A549 (cell line): ENCODE measurements around the gene GATB. TPM values are rescaled to one million over a fixed set of nuclear protein-coding genes. Genes with fewer than 3 reads are reported as not detected.

Experiments used
- ATAC-seq, 2 experiments: fragments of 200-7000 bp in 1 of 2; fragments of >200 bp in 1 of 2; cut with Nextera tagmentation in 1 of 2; cut with Tn5 transposase in 1 of 2; 3 replicates each; pipeline versions ENCODE4 v1.8.0 to v1.9.1; 2018 to 2020; ENCODE audit warnings: mild to moderate bottlenecking in 1 of 2, moderate library complexity in 1 of 2
- CTCF ChIA-PET: fragments of 300-600 bp; sonication (Branson Sonifier 250); formaldehyde crosslinking; extraction: SDS; loops from one replicate; lab custom pipeline; 2021; ENCODE audit warnings: antibody characterized with exemption, inconsistent platforms; lab: Yijun Ruan, JAX
- POLR2A ChIA-PET: fragments of 350-600 bp; formaldehyde crosslinking; extraction: SDS; loops from one replicate; lab custom pipeline; 2021; ENCODE audit warnings: antibody characterized with exemption, inconsistent platforms; lab: Yijun Ruan, JAX
- DNase-seq, 2 experiments: peaks; one replicate each; pipeline versions ENCODE4 v3.0.0 to v3.0.0-alpha.2; 2011 to 2016; ENCODE audit warnings: low read depth in 1 of 2, low spot score in 1 of 2
- FAIRE-seq: peaks from 2 replicates; lab custom pipeline; 2011; peaks lifted over from hg19 to GRCh38; lab: Jason Lieb, UNC
- H3K27ac ChIP-seq, 2 experiments: fragments of >200 bp; sonication (Bioruptor Twin); formaldehyde crosslinking; 3 replicates each; pipeline ENCODE4 v1.5.1; 2016 to 2017
- H3K4me1 ChIP-seq: fragments of >200 bp; sonication (Bioruptor Twin); formaldehyde crosslinking; 3 replicates; pipeline ENCODE4 v1.6.1; 2016
- H3K4me2 ChIP-seq: fragments of >200 bp; sonication (Bioruptor Twin); formaldehyde crosslinking; 3 replicates; pipeline ENCODE4 v1.6.1; 2016
- H3K4me3 ChIP-seq: fragments of >200 bp; sonication (Bioruptor Twin); formaldehyde crosslinking; 3 replicates; pipeline ENCODE4 v1.5.1; 2016
- H3K9me3 ChIP-seq: fragments of >200 bp; sonication (Bioruptor Twin); formaldehyde crosslinking; 3 replicates; pipeline ENCODE4 v1.6.1; 2016
- CBX2 ChIP-seq: fragments of 200-600 bp; sonication (generic); IDR thresholded peaks from 2 replicates; pipeline ENCODE4 v1.6.1; 2016; ENCODE audit warnings: low read depth, mild to moderate bottlenecking, borderline replicate concordance
- CBX8 ChIP-seq: fragments of 200-600 bp; sonication (generic); IDR thresholded peaks from 2 replicates; pipeline ENCODE4 v1.6.1; 2016
- CHD4 ChIP-seq: fragments of 200-600 bp; sonication (generic); IDR thresholded peaks from 2 replicates; pipeline ENCODE4 v1.6.1; 2016; ENCODE audit warnings: antibody characterized with exemption, mild to moderate bottlenecking, borderline replicate concordance
- EHF ChIP-seq: fragments of 250-450 bp; sonication (Bioruptor Pico); IDR thresholded peaks from 2 replicates; pipeline ENCODE4 v1.5.0; 2020; ENCODE audit warnings: mild to moderate bottlenecking
- EP300 ChIP-seq, 2 experiments: fragments of >200 bp; sonication (Bioruptor Twin); formaldehyde crosslinking; IDR thresholded peaks; 2 replicates in 1 of 2; 3 replicates in 1 of 2; pipeline ENCODE4 v1.6.1; 2016 to 2017
- HOXB5 ChIP-seq: fragments of 250-450 bp; sonication (Bioruptor Pico); IDR thresholded peaks from 2 replicates; pipeline ENCODE4 v1.5.0; 2020; ENCODE audit warnings: mild to moderate bottlenecking, moderate library complexity
- JUN ChIP-seq, 2 experiments: fragments of >200 bp; sonication (Bioruptor Twin); formaldehyde crosslinking; IDR thresholded peaks; 2 replicates in 1 of 2; 3 replicates in 1 of 2; pipeline ENCODE4 v1.6.1; 2016 to 2017
- MAFK ChIP-seq: fragments of 450-650 bp; IDR thresholded peaks from 2 replicates; pipeline ENCODE4 v1.6.1; 2014; ENCODE audit not compliant: partially characterized antibody
- MAZ ChIP-seq: fragments of 150-350 bp; IDR thresholded peaks from 2 replicates; pipeline ENCODE4 v1.6.1; 2014; ENCODE audit warnings: antibody characterized with exemption, low read depth, low read length, borderline replicate concordance
- MYC ChIP-seq: IDR thresholded peaks from 2 replicates; pipeline ENCODE4 v1.6.1; 2012; ENCODE audit warnings: mild to moderate bottlenecking, inconsistent platforms, low read length, improper control_type of control experiment, borderline replicate concordance
- NFE2L2 ChIP-seq: fragments of 150-350 bp; conservative IDR thresholded peaks from 2 replicates; pipeline ENCODE4 v1.6.1; 2014; ENCODE audit warnings: low read length
- PHF8 ChIP-seq: fragments of 200-600 bp; sonication (generic); IDR thresholded peaks from 2 replicates; pipeline ENCODE4 v1.6.1; 2016; ENCODE audit warnings: low read depth, mild to moderate bottlenecking, antibody characterized with exemption, moderate library complexity, borderline replicate concordance
- POLR2AphosphoS2 ChIP-seq: conservative IDR thresholded peaks from 2 replicates; pipeline ENCODE4 v1.6.1; 2012; ENCODE audit warnings: low read length, improper control_type of control experiment, inconsistent platforms
- SMC3 ChIP-seq: fragments of >200 bp; sonication (Bioruptor Twin); formaldehyde crosslinking; IDR thresholded peaks from 3 replicates; pipeline ENCODE4 v1.6.1; 2018; ENCODE audit warnings: inconsistent platforms
- TP53 ChIP-seq: fragments of 250-450 bp; sonication (Bioruptor Pico); IDR thresholded peaks from 2 replicates; pipeline ENCODE4 v1.5.0; 2021; ENCODE audit warnings: mild to moderate bottlenecking, moderate library complexity
- ZC3H11A ChIP-seq: fragments of 450-650 bp; IDR thresholded peaks from 2 replicates; pipeline ENCODE4 v1.6.1; 2014; ENCODE audit warnings: antibody characterized with exemption, mild to moderate bottlenecking
- WGBS: methylation state at CpG from one replicate; pipeline ENCODE4 v1.1.6; 2017; ENCODE audit errors: missing lambda C conversion rate; 5-methylcytosine and 5-hydroxymethylcytosine counted together
- polyA plus RNA-seq, 4 experiments: library from polyadenylated mRNA; depleted of rRNA in 3 of 4; stranded (reverse); fragments of >200 nt; fragmentation: RNase III in 1 of 4; extraction: RNeasy Plus Mini Kit Qiagen cat#74134 plus additional on column Dnase treatment in 1 of 4; gene quantifications; 2 replicates in 3 of 4; 3 replicates in 1 of 4; pipeline ENCODE4 v1.2.3, GENCODE V29; 2011 to 2017
- TF ChIP-seq, protein P1 (sequence below): IDR thresholded peaks from 2 replicates; pipeline ENCODE4 v1.6.1; 2012
- TF ChIP-seq, protein P2 (sequence below): fragments of >200 bp; sonication (Bioruptor Twin); formaldehyde crosslinking; IDR thresholded peaks from 2 replicates; pipeline ENCODE4 v1.6.1; 2016
- TF ChIP-seq, protein P3 (sequence below): fragments of 450-650 bp; IDR thresholded peaks from 2 replicates; pipeline ENCODE4 v1.6.1; 2014; ENCODE audit warnings: antibody characterized with exemption
- TF ChIP-seq, protein P4 (sequence below): fragments of 250-450 bp; sonication (Bioruptor Pico); IDR thresholded peaks from 2 replicates; pipeline ENCODE4 v1.5.0; 2021; ENCODE audit warnings: mild to moderate bottlenecking, moderate library complexity, borderline replicate concordance
- TF ChIP-seq, protein P5 (sequence below): fragments of 250-450 bp; sonication (Bioruptor Pico); IDR thresholded peaks from 2 replicates; pipeline ENCODE4 v1.5.0; 2020; ENCODE audit warnings: low read depth, mild to moderate bottlenecking, moderate library complexity

GATB gene
- polyA plus RNA-seq, 2 of the 4 experiments (the other 2 are of a cell fraction) = 12.1 to 17.8 TPM

DNA sequence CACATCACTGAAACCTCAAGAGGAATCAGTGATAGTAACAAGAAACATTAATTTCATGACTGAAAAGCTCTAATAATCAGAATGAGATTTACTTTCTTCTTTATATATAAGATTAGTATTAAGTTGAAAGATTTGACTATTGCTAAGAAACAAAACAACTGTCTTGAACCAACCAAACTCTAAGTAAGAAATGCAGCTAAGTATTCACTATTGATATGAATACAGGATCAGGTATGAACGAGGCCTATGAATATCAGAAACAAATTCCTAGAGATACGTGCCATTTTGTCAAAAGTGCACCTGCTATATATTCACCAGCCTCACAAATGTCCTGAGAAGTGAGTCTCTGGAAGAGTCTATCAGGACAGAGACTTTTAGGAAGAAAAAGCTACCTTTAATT is 32.1 kb downstream of the GATB start (continued):
- TF ChIP-seq SMC3 = no peak
- TF ChIP-seq POLR2AphosphoS2 = no peak
- TF ChIP-seq PHF8 = no peak
- no peak for TF ChIP-seq JUN (IDR thresholded peaks at IDR 0.05)
- no peak for TF ChIP-seq CBX2
- TF ChIP-seq, all 56 proteins: peak for 0

DNA sequence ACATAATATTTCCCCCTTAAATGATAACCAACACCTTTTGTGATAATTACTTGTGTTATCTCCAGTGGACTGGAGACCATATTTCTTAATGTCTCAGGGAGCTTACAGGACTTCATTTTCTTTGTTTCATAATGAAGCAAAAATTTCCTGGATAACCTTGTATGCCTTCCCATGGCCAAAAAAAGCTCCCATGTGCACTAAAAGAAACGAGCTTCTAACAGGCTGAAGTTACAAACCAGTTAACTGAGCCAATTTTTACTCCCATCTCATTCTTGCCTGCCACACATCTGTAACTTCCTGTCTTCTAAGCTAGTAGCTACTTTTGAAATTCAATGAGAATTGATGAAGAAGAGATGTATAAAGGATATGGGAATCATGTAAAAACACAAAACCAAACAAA is 32.8 kb downstream of the GATB start:
- Histone ChIP-seq H3K4me3 (no peak overlapping the region), H3K4me2 (no peak overlapping the region), H3K4me1 (peaks cover 9% of the 10 kb centered on the region), H3K9me3 (no peaks in the 10 kb centered on the region), H3K27ac (no peak overlapping the region)
- ATAC-seq (no peak), FAIRE-seq (no peak), DNase-seq (no peak)
- WGBS = 29% methylated on average over 1 of the region's 1 CpG
- TF ChIP-seq, protein P1, sequence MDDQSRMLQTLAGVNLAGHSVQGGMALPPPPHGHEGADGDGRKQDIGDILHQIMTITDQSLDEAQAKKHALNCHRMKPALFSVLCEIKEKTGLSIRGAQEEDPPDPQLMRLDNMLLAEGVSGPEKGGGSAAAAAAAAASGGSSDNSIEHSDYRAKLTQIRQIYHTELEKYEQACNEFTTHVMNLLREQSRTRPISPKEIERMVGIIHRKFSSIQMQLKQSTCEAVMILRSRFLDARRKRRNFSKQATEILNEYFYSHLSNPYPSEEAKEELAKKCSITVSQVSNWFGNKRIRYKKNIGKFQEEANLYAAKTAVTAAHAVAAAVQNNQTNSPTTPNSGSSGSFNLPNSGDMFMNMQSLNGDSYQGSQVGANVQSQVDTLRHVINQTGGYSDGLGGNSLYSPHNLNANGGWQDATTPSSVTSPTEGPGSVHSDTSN = no peak
- TF ChIP-seq, protein P2, sequence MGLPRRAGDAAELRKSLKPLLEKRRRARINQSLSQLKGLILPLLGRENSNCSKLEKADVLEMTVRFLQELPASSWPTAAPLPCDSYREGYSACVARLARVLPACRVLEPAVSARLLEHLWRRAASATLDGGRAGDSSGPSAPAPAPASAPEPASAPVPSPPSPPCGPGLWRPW = no peak
- TF ChIP-seq MAZ (no peak), CBX8 (no peak), NFE2L2 (no peak), SMC3 (no peak), MYC (no peak)
- TF ChIP-seq, protein P3, sequence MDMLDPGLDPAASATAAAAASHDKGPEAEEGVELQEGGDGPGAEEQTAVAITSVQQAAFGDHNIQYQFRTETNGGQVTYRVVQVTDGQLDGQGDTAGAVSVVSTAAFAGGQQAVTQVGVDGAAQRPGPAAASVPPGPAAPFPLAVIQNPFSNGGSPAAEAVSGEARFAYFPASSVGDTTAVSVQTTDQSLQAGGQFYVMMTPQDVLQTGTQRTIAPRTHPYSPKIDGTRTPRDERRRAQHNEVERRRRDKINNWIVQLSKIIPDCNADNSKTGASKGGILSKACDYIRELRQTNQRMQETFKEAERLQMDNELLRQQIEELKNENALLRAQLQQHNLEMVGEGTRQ = no peak
- ChIA-PET POLR2A (no interaction called here), CTCF (no interaction called here)

DNA sequence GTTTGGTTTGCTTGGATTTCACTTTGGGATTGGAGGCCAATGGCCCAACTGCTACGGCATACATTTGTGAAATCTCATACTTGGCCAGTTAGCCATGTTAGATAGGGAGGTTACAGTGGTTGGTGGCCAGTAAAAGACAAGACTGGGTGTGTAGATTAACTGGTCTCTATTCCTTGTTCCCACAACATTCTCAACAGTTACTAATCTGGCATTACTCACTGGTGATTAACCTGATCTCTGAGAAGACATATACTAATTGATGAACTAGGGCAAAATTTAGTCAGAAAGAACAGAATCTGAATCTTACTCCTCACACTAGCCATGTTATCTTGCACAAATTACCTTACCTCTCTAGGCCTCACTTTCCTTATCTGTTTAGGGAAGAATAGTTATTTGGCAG is 33.4 kb downstream of the GATB start:
- H3K4me2 ChIP-seq = no peak overlapping the region
- H3K27ac ChIP-seq = no peak overlapping the region
- POLR2A ChIA-PET = no interaction called here
- WGBS = 88% methylated on average over 1 of the region's 1 CpG
- FAIRE-seq (no peak), ATAC-seq (no peak), DNase-seq (no peak)
- CTCF ChIA-PET = no interaction called here
- no peak overlapping the region for H3K4me3 ChIP-seq
- H3K4me1 ChIP-seq = peaks cover 9% of the 10 kb centered on the region
- TF ChIP-seq HOXB5 (no peak), CBX2 (no peak), CHD4 (no peak), TP53 (no peak), MAFK (no peak), EP300 (IDR thresholded peaks at IDR 0.05) (no peak)
- TF ChIP-seq, protein P4, sequence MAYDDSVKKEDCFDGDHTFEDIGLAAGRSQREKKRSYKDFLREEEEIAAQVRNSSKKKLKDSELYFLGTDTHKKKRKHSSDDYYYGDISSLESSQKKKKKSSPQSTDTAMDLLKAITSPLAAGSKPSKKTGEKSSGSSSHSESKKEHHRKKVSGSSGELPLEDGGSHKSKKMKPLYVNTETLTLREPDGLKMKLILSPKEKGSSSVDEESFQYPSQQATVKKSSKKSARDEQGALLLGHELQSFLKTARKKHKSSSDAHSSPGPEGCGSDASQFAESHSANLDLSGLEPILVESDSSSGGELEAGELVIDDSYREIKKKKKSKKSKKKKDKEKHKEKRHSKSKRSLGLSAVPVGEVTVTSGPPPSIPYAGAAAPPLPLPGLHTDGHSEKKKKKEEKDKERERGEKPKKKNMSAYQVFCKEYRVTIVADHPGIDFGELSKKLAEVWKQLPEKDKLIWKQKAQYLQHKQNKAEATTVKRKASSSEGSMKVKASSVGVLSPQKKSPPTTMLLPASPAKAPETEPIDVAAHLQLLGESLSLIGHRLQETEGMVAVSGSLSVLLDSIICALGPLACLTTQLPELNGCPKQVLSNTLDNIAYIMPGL (CRISPR knock-in tag) = no peak
- H3K9me3 ChIP-seq = no peaks in the 10 kb centered on the region

DNA sequence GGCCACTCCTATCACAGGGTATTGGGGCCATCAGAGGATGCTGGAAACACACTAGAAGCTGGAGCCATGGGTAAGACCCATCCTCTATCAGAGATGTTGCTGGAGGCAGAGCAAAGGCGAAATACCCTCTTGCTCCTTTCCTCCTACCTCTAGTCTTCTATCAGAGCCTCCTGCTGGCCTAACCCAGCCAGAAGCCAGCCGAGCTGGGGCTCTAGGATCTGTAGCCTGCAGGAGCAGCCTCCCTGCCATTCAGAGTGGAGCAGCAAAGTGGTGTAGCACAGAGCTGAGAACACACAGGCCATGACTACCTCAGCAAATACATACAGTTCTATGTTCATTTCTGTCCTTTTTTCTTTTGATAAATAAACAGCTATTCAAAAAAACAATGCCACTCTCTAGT is 35.7 kb downstream of the GATB start:
- no peak overlapping the region for H3K4me3 ChIP-seq
- no peak for DNase-seq
- H3K4me1 ChIP-seq = peaks cover 4% of the 10 kb centered on the region
- ATAC-seq = no peak
- 81% methylated on average over 2 of the region's 2 CpGs for WGBS
- ChIA-PET CTCF (no interaction called here), POLR2A (no interaction called here)
- no peak overlapping the region for H3K27ac ChIP-seq
- TF ChIP-seq EHF (CRISPR knock-in tag) (no peak), JUN (IDR thresholded peaks at IDR 0.05) (no peak), ZC3H11A (no peak)
- TF ChIP-seq, protein P5, sequence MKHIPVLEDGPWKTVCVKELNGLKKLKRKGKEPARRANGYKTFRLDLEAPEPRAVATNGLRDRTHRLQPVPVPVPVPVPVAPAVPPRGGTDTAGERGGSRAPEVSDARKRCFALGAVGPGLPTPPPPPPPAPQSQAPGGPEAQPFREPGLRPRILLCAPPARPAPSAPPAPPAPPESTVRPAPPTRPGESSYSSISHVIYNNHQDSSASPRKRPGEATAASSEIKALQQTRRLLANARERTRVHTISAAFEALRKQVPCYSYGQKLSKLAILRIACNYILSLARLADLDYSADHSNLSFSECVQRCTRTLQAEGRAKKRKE (CRISPR knock-in tag) = no peak
- FAIRE-seq = no peak
- no peak overlapping the region for H3K4me2 ChIP-seq
- H3K9me3 ChIP-seq = no peaks in the 10 kb centered on the region
